GM19455 (cell line): ENCODE results near the gene ASXL1.

ENCODE experiments used
- ATAC-seq: cut with Tn5 transposase; IDR thresholded peaks from one replicate; pipeline ENCODE4 v1.9.1; 2021; ENCODE audit not compliant: unreplicated experiment

The ASXL1 gene

DNA sequence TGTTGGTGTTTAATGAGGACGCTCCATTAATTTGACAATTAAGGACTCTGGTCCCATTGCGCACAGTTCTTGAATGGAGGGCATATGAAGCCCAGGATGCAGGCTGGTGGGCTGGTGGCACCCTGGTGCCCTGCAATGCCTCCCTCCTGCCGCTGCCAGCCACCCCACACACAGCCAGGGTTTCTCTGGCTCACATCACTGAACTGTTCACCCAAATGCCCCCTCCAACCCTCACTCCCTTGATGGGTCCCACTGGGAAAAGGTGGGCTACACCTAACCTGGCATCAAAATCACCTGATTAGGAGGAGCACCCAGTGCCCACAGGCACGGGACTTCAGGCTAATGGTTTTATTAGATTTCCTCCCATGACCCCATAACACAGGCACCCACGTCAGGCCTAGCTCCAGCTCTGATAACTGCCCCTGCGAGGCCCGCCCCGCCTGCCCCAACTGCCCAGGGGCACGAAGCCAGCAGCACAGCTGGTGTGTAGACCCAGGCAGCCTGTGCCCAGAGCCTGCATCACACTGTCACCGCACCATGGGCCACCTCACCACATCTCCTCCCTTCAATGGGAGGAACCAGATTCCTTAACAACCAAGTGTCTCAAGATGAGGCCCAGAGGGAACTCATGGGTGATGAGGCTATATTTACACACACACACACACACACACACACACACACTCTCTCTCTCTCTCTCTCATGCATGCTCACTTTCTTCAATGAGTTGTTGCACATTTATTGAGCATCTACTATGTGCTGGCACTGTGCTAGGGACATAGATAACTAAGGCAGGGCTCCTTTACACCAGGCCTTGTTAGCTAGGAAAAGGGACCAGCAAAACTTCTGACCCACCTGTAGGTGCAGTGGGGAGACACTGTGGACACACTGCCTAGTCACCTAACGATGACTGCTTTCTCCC lies 119.7 kb downstream of the ASXL1 start:
- no peak for ATAC-seq

- no peak for ATAC-seq
Measured at GRCh38 chr20:32478576-32478975, 120.4 kb downstream of the ASXL1 start.

DNA sequence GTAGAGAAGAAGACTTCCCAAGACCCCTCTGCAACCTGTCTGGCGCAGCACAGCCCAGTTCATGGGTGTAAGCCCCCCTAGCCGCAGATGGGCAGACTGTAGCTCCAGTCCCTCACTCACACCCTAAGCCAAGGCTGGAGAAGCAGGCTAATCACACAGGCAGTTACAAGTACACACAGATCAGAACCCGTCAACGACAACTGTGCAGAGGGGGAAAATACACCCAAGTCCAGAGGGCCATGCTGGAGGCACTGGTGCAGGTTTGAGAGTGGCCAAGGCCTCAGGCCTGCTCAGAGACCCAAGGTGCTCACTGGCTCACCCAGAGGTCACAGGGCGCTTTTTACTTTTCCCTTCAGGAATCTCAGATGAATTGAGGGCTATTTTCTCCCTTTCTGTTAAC lies 120.9 kb downstream of the ASXL1 start:
- ATAC-seq = no peak

GRCh38 chr20:32479697-32480171 lies 121.6 kb downstream of the ASXL1 start:
- no peak for ATAC-seq

GRCh38 chr20:32480371-32481241 lies 122.5 kb downstream of the ASXL1 start:
- no peak for ATAC-seq

DNA sequence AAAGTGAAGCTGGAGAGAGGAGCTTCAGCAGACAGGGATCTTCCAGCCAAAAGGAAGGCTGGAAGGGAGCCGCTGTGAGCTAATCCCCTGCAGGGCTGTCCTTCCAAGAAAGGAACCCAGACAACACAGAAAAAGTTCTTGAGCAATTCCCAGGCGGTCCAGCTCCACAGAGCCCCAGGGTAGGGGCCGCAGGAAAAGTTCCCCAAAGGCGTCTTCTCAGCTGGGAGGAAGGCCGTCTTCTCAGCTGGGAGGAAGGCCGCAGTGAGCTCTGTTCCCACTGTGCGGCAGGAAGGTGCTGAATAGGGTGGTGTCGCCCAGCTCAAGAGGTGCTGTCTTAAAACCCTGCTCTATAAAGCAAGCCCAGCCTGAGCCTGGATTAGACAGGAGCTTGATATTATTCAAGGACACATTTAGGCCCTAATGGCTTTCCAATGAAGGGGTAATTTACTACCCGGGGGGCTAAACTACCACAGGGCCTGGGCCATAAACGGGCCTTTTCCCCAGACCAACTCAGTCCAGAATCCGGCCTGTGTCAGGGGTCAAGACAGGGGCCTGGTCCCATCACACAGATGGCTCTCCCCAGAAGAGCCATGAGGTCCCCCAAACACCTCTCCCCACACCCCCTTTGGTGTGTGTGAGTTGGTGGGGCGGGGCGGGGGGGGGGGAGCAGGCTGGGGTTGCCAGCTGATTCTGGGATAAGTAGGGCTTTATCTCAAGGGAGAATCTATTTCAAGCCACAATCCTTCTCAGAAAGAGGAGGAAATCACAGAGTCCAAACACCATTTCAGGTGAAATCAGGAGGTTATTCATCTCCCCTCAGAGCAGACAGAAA lies 123.4 kb downstream of the ASXL1 start:
- no peak for ATAC-seq

DNA sequence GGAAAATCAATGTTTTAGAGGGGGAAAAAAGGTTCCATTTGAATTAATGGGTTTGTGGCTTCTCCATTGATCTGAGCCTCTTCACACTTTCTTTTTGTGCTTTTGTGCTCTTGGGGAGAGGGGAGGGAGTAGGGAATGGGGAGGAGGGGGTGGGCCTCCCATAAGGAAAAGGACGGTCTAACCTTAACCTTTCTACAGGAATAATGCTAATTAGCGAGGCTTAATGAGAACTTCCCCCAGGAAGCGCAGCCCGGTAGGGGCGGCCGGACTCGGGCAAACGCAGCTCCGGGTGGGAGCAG lies 124.0 kb downstream of the ASXL1 start:
- ATAC-seq = no peak

DNA sequence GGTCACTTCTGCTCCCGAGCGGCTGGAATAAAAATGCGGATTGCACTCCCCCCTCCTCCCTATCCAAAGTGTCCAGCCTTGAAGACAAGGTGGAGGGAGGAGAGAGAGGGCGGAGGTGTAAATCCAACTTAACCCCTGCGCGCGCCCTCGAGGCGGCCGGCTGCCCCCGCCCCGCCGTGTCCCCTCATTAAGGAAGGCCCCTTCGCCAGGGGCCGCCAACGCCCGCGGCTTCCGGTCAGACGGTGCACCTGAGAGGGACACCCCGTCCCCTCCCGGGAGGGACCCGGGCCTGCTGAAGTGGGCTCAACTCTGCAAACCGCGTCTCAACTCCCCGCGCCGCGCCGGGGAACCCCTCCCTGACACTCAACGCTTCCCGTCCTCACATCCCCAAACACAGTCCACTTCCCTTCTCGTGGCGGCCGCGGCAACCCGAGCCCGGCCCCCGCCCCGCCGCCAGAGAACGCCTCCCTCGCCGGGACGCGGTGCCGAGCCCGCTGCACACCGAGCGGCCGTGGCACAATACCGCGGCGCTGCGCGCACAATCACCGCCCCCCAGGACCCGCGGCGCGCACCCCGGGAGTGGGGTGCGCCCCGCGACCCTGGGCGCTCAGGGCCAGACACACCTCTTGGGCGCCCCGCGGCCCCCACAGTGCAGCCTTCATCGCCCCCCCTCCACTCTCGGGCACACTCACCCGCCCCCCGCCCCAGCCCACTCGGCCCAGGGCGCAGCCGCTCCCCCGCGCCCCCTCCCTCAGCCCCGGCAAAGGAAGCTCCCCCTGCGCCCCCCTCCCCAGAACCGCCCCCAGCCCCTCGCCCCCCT lies 124.5 kb downstream of the ASXL1 start:
- no peak for ATAC-seq

- ATAC-seq = no peak
Measured at GRCh38 chr20:32483351-32484224, 125.5 kb downstream of the ASXL1 start.

- no peak for ATAC-seq
Measured at GRCh38 chr20:32484225-32484957, 126.3 kb downstream of the ASXL1 start.

- ATAC-seq = no peak
Measured at GRCh38 chr20:32484958-32485769, 127.0 kb downstream of the ASXL1 start.

DNA sequence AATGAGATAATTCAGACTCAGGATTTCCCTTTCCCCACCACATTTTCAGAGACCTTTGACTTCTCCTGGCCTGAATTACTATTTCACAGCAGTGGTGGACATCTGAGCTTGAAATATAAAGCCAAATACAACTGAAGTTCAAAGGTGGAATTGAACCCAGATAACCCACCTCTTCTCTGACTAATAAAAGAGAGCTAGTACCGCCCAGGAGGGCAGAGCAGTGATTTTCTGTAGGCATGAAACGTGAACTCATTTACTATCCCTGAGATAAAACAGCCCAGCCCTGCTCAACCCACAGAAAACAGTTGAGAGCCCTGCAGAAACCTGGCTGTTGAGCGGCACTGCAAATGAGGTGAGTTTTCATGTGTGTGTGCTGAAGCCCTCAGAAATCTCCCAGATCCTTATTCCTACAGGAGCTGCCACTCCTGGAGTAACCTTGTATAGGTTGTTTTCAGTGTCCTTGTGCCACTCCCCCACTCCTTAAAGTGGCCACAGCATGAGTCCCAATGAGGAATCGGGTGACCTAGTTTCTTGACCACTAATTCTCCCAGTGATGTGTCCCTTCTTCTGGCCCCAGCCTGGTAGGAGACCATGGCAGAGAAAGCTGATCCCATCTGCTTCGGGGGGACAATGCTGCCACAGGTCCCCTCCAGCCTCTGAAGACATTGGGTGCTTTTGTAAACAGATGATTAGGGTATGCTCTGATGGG lies 127.8 kb downstream of the ASXL1 start:
- no peak for ATAC-seq

DNA sequence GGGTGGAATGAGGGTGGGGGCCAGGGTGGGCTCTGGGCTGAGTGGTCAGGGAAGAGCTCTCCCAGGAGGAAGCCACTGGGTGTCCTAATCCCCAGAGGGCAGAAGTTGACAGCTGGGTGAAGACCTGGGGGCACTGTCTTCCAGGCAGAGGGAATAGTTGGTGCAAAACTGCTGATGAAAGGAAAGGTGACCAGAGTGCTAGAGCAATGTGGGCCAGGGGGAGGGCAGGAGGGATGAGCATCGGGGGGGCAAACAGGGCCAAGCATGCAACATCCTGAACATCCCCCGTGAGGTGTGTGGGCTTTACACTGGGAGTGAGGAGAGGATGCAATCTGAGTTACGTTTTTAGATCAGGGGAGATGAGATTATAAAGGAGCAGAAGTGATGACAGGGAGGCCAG lies 129.2 kb downstream of the ASXL1 start:
- ATAC-seq = no peak

DNA sequence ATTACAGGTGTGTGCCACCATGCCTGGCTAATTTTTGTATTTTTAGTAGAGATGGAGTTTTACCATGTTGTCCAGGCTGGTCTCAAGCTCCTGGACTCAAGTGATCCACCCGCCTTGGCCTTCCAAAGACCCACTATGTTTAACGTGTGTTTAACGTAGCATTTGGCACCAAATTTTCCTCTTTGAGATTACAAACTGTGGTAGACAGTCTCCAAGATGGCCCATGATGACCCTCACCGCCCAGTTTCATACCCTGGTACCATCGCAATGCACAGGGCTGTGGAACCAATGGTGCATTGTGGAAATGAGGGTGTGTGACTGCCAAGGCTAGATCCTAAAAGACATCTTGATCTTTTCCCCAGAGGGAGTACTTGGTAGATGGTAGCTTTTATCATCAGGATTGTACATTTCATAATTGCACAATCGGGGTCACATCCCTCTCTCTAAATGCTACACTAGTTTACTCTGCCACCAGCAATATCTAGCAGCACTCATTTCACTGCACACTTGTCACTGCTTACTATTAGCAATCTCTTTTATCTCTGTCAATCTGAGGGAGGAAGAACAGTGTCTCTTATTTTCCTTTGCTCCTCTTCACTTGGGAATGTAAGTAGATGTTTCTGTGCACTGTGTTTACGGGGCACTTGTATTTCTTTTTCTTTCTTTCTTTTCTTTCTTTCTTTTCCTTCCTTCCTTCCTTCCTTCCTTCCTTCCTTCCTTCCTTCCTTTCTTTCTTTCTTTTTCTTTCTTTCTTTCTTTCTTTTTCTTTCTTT lies 130.1 kb downstream of the ASXL1 start:
- no peak for ATAC-seq
